ENCODE measurements around the gene IL7R.

IL7R gene, protein sequence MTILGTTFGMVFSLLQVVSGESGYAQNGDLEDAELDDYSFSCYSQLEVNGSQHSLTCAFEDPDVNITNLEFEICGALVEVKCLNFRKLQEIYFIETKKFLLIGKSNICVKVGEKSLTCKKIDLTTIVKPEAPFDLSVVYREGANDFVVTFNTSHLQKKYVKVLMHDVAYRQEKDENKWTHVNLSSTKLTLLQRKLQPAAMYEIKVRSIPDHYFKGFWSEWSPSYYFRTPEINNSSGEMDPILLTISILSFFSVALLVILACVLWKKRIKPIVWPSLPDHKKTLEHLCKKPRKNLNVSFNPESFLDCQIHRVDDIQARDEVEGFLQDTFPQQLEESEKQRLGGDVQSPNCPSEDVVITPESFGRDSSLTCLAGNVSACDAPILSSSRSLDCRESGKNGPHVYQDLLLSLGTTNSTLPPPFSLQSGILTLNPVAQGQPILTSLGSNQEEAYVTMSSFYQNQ

DNA sequence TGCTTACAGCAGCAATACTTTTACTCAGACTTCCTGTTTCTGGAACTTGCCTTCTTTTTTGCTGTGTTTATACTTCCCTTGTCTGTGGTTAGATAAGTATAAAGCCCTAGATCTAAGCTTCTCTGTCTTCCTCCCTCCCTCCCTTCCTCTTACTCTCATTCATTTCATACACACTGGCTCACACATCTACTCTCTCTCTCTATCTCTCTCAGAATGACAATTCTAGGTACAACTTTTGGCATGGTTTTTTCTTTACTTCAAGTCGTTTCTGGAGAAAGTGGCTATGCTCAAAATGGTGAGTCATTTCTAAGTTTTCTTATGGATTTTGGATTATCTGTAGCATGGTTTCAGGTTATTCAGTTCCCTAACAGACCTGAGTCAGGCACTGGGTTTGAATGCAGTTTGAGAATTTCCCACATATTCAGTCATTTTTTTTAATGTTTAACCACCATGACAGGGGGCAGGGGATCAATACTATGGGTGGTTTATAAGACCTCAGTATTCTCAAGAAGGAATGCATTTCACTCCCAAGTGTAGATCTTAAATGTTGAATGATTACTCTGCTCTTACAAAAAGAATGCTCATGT, at the start of gene IL7R:
TSS of gene IL7R (plus strand) at position 127 of the 587 bp plus-strand sequence. CDS start at position 214, 87 bp downstream.
- no peak for DNase-seq

DNA sequence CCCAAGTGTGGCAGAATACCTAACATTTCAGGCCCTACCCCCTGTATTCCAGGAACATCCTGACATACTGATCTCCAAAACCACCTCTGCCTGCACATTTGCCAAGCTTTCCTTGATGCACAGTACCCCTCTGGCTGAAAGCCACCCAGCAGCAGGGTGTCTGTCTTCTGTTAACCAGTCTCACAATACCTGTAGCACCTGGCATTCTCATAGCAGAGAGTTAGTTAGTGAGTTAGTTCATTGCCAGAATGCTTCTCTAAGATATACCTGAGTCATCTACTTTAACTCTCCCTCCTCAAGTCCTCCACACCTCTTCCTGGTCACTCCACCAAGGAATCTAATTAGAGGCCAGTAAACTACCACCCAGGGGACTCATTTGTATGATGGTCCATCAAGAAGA, 46.1 kb upstream of the IL7R start:
- DNase-seq: peak; percentile 38

DNA sequence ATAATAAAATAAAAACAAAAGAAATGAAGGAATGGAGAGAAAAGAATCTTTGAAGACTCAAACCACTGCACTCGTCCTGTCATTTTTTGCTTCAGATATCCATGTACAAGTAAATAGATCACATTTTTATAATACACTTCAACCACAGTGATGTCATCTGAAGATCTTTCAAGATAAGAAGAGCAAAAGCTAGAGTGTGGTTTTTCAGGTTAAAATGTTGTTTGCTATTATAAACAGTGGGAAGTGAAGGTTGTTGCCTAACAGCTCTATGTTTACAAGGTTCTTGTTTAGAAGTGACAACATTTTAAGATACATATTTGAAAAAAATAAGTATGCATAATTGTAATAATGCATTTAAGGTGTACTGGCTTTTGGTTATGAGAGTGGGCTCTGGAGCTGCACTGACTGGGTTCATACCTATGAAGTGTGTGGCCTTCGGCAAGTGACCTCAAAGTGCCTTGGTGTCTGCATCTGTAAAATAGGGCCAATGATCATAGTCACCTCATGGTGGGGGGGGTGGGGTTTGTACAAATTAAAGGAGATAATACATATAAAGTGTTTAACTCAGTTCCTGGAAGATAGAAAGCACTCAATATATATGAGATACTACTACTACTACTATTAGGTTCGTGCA, 45.5 kb upstream of the IL7R start:
- peak; percentile 49 for DNase-seq

DNA sequence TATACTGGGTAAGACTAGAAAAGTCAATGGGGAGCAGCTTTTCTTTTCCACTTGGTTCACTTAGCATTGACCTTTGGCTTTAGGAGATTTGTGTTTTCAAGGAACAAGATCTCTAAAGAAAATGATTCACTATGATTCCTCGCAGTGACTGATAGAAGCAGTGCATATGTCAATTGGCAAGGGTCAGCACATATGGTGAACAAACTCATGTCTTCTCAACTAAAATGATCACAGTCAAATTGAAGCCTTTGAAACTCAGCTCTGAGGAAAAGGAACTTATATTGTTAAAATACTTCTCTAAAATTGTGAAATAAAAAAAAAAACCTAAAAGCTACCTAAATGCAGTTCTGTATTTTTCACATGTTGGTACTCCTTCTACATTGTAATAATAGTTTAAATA, 43.2 kb upstream of the IL7R start:
- no peak for DNase-seq

DNA sequence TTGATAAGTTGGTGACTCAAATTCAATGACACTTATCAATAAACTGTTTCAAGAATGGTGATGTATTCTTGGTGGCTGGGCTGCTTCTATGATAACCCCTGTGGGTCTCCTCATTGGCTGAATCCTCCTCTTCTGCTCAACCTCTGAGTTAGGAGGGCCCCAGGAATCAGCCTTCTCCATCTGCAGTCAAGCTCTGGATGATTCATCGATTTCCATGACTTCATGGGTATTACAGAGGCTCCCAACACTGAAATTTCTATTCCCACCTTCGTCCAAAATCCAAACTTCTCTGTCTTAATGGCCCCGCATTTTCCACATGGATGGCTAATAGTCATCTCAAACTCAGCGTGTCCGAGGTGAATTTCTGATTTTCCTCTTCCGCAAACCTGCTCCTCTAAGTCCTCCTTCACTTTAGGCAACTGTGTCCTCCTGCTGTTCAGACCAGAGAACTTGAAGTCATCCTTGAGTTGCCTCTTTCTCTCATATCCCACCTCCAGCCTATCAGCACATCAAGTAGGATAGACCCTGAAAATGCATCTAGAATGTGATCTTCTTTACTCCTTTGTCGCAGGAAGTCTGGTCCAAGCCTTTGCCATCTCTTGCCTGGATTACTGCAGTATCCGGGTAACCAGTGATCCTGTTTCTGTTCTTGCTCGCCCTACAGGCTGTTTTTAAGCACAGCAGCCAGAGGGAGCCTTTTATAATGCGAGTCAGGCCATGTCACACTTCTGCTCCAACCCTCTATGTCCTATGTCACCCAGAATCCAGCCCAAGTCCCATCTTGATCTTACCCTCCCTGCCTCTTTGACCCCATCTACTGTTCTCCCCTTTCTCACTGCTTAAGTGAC, 41.4 kb upstream of the IL7R start:
- no peak for DNase-seq

DNA sequence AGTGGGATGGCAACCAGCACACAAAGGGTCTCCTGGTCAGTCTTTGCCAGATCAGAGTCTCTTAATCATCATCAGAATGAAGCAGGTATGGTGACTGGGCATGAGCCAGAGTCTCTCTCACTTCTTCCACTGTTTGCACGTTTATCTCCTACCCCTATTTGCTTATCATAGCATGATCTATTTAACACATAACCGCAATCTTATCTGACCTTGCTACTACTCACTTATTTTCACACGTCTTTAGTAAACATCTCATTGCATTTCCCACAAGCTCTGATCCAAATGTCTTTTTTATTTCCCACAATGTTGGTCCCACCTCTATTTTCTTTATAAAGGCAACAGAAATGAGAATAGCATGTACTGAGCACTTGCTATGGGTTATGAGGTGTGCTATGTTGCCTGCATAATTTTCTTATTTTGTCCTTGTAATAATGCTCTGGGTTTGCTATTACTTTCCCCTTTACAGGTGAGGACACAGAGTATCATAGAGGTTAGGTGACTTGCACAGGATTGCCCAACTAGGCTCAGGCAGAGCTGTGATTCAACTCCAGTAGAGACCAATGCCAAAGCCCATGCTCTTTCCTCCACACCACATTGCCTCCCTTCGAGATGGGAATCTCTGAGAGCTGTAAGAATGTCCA, 39.7 kb upstream of the IL7R start:
- no peak for DNase-seq

DNA sequence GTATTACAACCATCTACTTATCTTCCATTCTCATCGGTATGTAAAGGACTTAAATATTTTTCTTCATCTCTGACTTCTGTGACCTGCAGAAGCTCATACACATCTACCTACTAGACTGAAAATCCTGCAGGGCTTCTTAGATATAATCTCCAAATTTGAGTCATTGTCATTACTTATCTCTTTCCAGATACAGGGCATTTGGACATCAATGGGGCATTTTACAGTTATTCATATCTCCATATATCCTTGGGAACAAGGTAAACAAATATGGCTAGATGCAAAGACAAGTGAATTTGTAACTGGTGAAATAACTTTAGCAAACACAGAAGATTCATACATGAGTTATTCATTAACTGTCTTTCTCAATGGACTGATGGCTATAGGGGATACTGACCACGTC, 37.7 kb upstream of the IL7R start:
- no peak for DNase-seq

DNA sequence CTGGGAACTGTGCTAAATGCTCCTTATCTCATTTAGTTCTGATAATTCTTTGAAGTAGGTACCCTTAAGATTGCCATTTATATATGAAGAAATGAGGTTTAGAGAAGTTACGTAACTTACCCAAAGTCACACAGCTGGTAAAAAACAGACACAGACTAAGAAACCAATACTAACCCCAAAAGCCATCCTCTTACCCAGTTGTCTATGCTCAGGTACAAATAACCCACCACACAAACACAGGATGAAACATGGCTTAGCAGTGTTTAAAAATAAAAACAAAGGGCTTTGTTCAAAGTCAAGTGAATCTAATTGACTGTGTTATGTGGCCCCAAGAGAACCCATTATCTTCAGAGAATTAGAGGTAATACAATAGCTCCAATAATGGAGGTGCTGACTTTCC, 37.0 kb upstream of the IL7R start:
- DNase-seq: no peak

DNA sequence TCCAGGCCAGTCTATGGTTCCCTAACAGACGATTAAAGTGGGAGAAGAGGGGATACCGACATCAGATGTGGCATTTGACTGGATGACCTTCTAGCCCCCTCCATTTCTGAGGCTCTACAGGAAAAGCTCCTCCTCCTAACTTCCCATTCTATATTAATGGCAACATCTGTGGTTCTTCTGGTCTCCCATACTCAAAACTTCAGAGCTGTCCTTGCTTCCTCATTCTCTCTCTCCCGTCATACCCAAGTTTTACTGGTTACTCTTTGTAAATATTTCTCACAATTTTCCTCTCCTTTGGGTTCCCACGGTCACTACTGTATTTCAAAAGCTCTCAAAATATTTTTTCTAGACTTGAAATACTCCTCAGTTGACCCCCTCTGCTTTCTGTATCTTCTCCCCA, 36.0 kb upstream of the IL7R start:
- DNase-seq: no peak

DNA sequence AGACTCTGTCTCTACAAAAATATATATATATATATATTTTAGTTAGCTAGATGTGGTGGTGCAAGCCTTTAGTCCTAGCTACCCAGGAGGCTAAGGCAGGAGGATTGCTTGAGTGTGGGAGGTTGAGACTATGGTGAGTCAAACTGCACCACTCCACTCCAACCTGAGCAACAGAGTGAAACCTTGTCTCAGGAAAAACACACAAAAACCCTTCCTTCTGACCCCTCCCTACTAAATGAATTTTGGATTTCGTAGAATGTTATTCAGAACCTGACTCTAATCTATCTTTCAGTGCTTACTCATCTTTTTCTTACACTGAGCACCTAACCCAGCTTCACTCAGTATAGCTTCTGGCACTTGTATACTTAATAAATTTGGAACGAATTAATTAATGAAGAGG, 35.2 kb upstream of the IL7R start:
- no peak for DNase-seq

DNA sequence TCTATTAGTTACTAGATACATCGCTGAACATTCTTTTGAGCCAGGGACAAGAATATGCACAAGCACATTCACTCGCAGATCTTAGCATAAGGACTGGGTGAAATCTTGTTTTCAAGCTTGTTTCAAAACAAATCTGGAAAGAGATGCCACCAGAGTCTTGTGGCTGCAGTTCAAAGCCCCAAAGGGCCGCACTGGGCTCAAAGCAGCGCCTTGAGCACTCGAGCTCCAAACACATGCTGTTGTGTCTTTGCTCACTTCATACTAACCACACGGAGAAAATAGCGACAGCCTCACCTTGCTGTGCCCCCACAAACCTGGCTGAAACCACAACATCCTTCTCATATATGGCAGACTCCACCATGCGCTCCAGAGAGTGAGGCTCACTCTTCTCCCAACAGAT, 34.2 kb upstream of the IL7R start:
- peak; percentile 70 for DNase-seq

DNA sequence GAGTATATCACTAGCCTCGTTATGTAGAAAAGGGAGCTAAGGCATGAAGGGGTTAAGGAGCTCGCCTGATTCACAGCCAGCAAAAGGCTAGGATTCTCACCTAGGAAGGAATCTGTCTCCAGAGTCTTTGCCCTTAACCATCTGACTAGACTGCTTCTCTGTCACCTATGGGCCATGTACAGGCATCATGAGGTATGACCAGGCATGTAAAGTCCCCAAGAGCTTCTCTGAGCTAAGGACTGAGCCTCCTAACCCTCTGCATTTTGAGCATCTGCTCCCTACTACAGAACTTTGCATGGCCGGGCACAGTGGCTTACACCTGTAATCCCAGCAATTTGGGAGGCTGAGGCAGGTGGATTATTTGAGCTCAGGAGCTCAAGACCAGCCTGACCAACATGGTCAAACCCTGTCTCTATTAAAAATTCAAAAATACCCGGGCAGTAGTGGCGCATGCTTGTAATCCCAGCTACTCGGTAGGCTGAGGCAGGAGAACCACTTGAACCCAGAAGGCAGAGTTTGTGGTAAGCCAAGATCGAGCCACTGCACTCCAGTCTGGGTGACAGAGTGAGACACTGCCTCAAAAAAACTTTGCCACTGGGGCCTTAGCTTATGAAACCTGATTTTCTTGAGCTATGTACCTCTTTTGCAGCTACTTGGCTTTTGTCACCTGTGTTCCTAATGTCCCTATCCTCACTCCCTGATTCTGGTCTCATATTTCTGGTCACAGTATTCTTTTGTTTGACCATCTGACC, 33.2 kb upstream of the IL7R start:
- DNase-seq: no peak

DNA sequence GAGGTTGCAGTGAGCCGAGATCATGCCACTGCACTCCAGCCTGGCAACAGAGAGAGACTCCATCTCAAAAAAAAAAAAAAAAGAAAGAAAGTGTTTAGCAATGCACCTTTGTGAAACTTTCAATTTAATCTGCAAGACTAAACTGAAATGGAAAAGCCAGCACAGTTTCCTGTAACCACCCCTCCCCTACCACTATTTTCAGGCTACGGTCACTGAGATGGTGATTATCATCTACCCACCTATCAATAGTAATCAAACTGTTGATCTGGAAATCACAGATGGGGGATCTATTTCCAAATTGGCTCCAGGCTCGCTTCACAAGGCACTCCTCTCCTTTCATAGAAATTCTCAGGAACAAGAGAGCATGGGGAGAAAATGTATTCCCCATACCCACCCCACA, 30.6 kb upstream of the IL7R start:
- no peak for DNase-seq

DNA sequence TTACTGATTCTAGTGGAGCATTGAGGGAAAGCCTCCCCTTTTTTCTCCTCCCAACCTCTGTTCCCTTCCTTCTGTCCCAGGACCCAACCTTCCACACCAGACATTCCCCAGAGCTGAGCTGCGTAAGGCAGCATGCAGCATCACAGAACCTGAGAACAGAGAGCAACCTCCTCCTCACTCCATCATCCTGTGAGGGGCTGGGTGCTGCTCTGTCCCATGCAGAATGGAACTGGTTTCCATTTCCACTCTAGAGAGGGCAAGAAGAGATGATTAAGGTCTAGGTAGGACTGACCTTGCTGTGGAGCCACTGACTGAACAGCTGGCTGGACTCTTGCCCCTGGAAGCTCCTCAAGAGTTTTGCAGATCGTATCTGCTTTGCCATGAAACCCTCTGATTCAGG, 30.1 kb upstream of the IL7R start:
- no peak for DNase-seq

DNA sequence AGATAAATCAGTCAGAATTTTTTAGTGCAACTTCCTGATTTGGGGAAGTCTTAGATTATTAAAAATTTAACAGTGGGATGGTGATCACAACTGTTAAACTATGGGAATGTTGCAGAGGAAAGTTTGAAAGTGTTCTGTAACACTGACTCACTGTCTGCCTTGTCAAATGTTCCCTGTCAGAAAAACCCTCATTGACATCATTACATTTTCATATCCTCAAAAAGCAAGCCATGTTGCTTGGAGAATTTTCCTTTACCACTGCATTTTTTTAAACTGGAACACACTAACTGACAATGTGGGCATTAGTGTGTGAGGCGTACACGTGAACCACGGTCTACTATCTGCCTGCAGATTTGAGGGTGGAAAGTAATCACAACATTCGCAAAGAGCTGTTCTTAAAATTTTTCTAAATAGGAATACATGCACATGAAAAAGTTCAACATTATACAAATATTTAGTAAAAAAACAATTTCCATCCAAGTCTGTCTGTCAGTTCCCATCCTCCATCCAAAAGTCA, 28.6 kb upstream of the IL7R start:
- no peak for DNase-seq

DNA sequence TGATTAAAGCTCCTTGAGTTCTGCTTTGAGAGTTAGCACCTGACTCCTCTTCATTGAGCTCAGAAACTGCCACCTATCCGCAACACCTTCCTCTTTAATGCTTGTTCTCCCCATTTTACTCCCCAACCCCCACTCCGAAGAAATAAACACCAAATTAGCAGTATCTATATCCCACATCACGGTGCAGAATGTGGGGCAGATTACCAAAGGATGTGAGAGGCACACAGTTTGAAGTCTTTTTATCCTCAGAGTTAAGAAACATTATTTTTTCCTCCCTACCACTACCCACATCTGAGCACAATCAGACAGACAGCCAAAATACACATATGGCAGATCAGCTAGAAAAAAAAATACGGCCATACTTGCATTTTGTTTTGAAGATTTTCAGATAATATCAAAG, 26.1 kb upstream of the IL7R start:
- peak; percentile 62 for DNase-seq

DNA sequence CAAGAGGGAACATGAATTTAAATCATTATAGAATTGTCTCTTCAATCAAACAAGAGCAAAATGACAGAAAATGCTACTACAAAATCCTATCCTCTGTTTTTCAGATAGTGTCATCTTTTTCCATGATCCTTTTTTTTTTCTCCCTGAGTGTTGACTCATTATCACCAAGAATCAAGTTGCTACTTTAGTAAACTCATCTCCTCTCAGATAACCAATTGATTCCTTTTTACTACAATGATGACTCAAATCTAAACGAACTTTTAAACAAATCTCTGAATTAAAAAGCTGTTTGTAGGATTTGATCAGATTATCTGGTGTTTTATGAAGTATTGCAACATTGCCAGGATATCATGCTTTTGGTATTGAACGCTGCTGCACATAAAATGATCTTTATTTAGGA, 23.9 kb upstream of the IL7R start:
- no peak for DNase-seq

DNA sequence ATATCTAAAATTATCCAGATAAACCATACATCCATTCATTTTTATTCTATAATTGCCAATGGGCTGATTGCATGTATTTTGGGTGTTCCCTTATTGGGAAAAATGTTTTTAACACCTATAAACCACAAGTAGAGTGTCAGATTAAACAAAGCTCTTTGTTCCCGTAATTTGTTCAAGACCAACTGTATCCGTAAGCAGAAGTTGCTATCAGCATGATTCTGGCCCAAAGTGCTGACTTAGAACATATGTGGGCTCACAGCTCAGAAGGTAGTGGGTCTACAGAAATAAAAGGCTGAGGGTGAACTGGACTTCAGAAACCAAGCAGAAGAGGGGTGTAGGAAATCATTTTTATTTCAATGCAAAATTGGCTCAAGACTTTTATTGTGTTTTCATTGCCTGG, 23.5 kb upstream of the IL7R start:
- DNase-seq: no peak

DNA sequence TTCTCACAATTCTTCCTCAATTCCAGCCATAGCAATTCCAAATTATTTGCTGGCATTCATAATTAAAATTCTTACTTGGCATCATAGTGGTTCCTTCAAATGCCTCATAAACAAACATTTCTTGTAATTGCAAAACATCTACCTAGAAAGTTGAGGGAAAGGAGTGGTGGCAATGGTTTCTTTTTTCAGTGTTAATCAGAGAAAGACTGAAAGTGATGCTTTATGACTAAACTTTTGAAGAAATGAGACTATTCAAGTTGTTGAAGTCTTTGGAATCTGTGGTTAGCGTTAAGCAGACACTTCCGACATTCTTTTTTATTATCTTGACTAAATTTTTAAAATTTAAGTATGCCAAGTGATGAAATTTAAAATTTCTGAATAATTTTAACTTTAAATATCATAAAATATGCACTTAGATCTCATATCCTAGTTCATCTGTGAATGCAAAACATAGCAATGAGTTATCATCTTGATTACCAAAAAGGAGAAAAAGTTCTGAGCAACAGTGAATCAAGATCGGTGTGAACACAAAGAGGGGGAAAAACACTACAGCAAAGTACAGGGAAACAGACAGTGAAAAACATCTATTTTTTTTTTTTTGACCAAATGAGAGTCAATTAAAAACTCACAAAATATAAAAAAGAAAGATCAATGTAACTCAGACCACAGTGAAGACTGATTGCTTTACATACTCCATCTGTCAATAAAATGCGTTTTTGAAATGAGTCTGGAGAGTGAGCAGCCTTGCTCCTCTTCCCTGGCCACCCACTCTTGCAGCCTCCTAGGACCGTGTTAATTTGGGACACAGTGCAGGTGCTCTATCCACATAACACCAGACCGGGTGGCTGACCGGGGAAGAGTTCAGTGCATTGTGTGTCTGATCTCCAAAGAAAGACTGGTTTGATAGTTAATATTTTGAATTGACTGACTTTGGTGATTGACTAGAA, 20.6 kb upstream of the IL7R start:
- no peak for DNase-seq

DNA sequence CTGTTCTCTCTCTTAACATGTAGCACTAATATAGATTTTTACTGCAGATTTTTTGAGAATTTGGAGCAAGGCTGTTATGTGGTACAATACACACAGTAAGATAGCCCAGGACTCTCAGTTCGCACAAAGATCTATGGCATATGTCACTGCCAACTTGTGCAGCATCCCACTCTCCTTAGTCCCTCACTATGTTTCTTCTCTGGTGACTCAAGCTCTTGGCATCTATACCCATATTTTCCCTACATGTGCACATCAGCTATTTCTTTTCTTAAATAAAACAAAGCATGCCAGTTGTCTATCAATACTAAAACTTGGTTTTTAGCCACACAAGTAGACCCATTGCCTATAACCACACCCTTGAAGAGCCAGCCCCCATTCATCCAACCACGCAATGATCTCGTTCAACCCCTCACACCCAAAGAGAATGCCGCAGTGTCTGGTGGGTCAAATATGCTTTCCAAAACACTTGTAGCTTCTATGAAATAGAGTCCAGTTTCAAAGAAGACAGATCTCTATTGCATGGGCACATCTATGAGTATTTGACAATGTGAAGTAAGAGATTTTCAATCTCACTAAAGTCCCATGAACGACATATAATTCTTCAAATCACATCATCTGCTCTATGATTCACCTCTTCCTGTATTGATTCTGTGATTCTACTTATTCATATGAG, 18.2 kb upstream of the IL7R start:
- DNase-seq: no peak
